GM18907 (cell line): ENCODE results near the gene RCCD1.

Source experiments
- ATAC-seq: cut with Tn5 transposase; IDR thresholded peaks from one replicate; pipeline ENCODE4 v1.9.1; 2021; ENCODE audit warnings: mild to moderate bottlenecking, moderate library complexity; ENCODE audit not compliant: unreplicated experiment

The RCCD1 gene

DNA sequence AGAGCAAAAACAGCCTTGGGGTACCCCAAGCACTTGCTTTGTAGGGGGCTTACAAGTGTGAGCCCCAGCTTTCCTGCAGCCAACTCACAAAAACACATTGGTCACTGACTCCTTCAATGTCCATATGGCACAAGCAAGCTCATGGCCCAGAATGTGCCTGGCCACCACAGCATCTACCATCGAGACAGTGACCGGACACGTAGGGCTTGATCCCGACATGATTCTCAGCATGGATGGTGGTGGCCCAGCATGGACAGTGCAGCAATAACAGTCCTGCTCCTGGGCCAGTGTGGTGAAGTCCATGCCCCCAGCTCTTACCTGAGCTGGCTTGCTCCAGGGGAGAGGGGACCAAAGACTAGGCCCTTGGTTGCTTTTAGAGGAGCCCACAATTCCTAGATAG is 13.6 kb upstream of the RCCD1 start:
- no peak for ATAC-seq

DNA sequence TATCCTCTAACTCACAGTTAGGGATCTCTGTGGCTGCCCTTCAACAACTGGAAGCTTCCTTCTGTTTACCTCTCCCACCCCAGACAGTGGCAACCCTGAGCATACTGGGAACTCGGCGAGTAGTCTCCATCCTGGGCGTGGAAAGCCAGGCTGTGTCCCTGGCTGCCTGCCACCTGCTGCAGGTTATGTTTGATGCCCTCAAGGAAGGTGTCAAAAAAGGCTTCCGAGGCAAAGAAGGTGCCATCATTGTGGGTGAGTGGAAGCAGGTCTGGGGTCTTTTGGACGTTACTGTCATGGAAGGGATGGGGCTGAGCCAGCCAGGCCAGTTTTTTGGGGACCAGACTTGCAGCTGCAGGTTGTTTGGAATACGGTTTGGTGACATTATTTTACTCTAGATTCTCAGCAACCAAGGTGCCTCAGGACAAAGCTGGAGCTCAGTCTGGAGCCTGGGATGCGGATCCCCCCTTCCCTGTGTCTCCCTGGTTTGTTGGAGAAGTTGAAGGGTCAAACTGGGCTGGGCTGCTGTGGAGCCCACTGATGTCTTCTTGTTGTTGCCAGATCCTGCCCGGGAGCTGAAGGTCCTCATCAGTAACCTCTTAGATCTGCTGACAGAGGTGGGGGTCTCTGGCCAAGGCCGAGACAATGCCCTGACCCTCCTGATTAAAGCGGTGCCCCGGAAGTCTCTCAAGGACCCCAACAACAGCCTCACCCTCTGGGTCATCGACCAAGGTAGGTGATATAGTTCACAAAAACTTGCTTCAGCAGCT is 12.1 kb upstream of the RCCD1 start:
- ATAC-seq = no peak

DNA sequence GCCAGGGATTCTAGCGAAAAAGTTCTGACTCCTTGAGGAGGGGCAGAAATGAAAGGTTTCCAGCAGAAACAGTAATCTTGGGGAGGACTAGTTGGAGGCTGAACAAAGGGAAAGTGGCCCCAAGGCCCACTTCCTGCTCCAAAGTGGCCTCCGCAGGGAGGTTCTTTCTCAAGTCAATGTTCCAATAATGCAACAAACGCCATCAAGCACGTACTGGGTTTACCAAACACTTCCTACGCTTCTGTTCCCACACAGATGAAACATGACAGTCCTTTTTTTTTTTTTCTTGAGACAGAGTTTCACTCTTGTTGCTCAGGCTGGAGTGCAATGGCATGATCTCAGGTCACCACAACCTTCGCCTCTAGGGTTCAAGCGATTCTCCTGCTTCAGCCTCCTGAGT is 9.6 kb upstream of the RCCD1 start:
- no peak for ATAC-seq

DNA sequence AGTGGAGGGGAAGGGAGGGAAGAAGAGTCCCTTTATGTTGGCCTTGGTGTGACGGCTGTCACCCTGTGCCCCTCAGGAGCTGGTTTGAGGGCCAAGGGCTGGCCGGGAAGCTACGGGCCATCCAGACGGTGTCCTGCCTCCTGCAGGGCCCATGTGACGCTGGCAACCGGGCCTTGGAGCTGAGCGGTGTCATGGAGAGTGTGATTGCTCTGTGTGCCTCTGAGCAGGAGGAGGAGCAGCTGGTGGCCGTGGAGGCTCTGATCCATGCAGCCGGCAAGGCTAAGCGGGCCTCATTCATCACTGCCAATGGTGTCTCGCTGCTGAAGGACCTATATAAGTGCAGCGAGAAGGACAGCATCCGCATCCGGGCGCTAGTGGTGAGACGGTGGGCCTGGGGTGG is 8.1 kb upstream of the RCCD1 start:
- ATAC-seq = no peak

DNA sequence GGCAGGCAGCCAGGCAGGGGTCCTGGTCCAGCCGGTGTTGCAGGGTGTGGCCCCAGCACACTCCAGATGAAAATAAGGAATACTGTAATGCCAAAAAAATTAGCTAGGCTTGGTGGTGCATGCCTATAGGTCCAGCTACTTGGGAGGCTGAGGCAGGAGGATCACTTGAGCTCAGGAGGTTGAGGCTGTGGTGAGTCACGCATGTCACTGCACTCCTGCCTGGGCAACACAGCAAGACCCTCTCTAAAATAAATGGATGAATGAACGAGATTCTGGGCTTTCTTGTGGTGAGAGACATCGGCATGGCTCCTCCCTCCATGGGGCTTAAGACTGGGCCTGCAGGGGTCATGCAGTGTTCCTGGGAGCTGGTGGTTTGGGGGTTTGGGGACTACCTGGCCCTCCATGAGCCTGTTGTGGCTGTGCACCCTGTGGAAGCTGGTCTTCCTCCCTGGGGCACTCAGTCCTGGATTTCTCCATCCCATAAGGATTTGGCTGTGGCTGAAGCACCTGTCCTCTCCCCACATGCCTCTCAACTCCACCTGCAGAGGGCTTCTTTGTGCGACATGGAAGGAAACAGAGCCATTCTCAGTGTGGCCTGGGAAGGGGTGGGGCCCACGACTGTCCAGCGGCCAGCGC is 7.6 kb upstream of the RCCD1 start:
- ATAC-seq = no peak

DNA sequence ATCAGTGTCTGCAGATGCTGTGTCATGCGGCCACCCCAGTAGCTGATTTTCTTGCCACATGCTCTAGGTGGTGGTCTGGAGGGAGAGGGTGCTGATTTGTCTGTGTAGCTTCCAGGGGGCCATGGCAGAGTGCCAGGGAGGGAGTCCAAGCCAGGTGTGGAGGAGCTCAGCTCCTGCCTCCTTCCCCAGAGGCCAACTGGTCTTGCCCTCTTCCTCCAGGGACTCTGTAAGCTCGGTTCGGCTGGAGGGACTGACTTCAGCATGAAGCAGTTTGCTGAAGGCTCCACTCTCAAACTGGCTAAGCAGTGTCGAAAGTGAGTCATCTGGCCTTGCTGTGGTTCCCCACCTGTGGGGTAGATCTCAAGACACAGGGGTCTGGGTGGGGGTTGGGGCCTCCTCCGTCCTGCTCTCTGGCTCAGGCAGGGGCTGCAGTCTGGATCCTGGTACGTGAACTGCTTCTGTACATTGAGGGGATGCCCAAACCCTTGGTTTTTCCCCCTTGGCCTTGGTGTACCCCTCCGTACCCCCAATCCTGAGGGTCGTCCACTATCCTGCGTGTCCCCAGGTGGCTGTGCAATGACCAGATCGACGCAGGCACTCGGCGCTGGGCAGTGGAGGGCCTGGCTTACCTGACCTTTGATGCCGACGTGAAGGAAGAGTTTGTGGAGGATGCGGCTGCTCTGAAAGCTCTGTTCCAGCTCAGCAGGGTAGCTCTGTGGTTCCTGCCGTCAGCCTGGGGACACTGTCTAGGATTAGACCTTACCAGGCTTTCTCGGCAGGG is 6.9 kb upstream of the RCCD1 start:
- ATAC-seq = no peak

DNA sequence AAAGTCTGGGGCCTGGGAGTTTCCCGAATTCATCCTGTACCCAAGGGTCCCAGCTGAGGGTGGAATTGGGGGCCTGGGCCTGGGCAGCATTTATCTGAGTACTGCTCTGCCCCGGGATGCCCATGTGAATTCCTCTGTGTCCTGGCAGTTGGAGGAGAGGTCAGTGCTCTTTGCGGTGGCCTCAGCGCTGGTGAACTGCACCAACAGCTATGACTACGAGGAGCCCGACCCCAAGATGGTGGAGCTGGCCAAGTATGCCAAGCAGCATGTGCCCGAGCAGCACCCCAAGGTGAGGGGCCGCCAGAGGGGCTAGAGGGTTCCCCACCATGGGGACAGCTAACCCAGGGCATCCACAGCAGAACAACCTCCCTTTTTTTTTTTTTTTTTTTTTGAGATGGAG is 6.2 kb upstream of the RCCD1 start:
- ATAC-seq = no peak

DNA sequence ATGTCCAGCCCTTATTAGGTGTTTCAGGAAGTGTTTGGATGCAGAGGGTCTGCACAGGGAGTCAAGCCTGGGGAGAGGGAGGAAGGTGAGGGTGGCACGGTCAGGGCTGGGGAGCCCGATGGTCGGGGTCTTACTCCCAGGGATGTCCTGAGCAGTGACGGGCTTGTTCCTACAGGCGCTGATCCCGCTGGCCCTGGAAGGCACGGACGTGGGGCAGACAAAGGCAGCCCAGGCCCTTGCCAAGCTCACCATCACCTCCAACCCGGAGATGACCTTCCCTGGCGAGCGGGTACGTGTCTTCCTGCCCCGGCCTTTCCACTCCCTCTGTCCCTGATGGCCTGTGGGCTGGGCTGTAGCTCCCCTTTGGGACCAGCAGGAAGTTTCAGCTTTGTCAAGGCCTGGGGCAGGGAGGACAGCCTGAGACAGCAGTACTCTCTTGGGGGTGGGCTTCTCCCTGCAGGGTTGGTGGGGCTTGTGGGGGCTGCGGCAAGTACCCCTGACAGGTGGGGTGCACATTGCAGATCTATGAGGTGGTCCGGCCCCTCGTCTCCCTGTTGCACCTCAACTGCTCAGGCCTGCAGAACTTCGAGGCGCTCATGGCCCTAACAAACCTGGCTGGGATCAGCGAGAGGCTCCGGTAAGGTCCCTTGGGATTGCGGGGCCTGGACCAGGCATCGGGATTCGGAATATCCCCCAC is 4.6 kb upstream of the RCCD1 start:
- no peak for ATAC-seq

DNA sequence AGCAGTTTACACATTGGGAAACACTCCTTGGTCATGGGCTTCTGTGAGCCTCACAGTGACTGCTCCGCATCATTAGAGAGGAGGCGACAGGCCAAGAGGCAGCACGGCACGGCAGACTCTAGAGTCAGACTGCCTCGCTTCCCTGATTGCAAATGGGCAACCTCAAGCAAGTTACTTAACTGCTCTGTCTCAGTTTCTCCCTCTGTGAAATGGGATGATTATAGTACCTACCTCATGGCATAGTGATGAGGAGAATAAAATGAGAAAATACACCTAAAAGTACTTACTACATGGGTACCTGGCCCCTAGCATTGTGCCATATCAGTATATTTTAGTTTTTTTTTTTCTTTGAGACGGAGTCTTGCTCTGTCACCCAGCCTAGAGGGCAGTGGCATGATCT is 4.0 kb upstream of the RCCD1 start:
- no peak for ATAC-seq

DNA sequence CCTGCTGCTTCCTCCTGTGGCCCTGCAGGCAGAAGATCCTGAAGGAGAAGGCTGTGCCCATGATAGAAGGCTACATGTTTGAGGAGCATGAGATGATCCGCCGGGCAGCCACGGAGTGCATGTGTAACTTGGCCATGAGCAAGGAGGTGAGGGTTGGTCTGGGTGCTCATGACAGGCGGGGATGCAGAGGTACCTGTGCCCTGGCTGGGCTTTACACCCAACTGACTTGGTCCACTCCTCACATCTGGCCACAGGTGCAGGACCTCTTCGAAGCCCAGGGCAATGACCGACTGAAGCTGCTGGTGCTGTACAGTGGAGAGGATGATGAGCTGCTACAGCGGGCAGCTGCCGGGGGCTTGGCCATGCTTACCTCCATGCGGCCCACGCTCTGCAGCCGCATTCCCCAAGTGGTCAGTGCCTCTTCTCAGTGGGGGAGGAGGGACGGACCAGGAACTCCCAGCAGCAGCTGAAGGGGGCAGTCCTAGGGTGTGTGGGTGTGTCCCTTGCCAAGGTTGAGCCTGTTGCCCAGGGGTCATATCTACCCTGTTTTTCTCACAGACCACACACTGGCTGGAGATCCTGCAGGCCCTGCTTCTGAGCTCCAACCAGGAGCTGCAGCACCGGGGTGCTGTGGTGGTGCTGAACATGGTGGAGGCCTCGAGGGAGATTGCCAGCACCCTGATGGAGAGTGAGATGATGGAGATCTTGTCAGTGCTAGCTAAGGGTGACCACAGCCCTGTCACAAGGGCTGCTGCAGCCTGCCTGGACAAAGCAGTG is 1.6 kb upstream of the RCCD1 start:
- ATAC-seq = no peak

DNA sequence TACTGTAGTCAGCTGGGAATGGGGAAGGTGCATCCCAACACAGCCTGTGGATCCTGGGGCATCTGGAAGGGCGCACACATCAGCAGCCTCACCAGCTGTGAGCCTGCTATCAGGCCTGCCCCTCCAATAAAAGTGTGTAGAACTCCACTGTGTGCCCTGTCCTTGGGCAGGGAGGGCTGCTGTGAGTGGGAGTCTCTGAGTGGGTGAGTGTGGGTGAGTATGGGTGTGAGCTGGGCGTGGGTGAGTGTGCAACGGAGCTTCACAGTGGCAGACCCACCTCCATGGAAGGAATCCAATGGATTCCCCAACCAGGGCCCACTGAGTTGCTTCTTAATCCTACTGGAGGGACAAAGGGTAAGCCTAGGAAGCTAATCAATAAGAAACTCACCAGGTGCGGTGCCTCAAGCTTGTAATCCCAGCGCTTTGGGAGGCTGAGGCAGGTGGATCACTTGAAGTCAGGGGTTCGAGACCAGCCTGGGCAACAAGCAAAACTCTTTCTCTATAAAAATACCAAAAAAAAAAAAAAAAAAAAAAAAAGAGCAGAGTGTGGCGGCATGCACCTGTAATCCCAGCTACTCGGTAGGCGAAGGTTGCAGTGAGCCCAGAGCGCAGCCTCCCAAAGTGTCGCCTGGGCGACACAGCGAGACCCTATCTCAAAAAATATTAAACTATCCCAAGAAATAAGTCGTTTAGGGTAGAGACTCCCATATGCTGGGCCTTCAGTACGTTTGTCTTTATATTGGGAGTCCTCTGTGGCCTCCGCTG is 555 bp upstream of the RCCD1 start:
- ATAC-seq = no peak

DNA sequence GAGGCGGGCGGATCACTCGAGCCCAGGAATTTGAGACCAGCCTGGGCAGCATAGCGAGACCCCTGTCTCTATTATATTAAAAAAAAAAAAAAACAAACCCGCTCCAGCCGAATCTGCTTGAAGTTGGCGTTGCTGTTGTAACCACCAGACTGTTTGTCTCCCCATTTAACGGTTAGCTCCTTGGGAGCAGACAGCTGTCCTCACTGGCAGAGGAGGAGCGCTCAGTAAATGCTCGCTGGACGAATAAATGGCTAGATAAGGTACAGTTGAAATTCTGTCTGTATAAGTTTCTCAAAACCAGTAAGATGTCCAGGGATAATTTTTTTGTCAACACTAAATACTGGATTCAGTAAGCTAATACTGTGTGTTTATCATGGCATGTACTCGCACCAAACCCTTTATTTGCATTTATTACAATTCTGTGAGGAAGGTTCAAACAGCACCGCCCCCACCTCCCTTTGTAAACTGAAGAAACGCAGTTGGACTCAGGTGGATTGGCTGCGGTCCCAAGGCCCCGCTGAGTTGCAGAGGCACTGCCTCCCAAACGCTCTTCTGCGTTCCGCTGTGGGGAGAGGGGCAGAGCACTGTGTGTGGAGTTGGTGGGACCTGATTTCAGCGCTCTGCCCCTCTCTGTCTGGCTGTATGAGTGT is 1.1 kb downstream of the RCCD1 start:
- no peak for ATAC-seq

DNA sequence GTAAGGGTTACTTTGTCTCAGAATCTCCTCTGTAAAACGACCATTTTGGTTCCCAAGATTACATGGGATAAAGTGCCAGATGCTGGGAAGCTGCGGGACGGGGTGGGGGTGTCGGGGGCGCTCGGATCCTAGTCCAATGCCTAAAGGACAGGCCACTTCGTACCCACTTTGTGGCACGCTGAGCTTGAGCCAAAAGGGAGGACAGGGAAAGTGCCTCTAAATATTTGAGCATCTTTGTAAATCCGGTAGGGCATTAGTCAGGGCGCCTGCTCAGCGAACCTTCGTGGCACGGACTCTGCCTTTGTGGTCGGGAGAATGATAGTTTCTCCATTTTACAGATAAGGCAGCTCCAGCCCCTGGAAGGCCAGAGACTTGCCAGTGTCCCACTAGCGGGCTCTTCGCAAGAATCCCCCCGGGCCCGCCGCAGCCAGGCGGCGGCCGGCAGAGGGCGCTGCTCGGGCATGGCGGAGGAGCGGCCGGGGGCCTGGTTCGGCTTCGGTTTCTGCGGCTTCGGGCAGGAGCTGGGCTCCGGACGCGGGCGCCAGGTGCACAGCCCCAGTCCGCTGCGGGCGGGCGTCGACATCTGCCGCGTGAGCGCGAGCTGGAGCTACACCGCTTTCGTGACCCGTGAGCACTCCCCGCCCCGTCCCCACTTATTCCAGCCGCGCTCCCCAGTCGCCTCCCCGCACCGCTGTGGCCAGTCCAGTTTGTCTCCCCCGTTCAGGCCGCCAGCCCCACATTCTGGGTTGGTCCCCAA is 1.8 kb downstream of the RCCD1 start:
- ATAC-seq = no peak

DNA sequence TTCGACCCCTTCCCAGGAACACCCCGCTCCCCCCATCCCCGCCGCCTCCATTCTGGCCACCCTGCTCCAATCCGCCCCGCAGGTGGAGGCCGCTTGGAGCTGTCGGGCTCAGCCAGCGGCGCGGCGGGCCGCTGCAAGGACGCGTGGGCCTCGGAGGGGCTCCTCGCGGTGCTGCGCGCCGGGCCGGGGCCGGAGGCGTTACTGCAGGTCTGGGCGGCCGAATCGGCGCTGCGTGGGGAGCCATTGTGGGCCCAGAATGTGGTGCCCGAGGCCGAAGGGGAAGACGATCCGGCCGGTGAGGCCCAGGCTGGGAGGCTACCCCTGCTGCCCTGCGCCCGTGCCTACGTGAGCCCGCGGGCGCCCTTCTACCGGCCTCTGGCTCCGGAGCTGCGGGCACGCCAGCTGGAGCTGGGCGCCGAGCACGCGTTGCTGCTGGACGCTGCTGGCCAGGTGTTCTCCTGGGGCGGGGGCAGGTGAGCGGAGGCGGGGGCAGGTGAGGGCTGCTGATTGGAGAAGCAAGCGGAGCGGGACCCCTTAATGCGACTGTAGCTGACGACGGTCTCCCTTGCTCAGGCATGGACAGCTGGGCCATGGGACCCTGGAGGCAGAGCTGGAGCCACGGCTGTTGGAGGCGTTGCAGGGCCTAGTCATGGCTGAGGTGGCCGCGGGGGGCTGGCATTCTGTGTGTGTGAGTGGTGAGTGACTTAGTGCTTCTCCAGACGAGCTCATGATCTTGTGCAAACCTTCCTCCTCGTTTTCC is 2.5 kb downstream of the RCCD1 start:
- ATAC-seq = no peak

DNA sequence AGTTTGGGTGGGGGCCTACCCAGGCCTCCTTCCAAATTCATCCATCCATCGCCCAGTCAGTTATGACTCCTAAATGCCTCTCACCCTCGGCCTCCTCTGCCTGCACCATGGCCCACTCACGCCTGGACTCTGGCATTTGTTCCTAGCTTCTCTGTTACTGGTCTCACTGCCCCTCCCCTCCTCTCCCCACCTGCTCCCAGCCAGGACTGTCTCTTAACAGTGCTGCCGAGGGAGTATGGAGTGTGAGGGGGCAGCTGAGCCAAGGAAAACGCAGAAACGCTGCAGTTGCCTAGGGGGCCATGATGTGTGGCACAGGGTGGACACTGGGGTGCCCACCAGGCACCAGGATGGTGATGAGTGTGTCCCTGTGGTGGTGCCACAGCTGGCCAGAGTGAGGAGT is 3.1 kb downstream of the RCCD1 start:
- no peak for ATAC-seq

DNA sequence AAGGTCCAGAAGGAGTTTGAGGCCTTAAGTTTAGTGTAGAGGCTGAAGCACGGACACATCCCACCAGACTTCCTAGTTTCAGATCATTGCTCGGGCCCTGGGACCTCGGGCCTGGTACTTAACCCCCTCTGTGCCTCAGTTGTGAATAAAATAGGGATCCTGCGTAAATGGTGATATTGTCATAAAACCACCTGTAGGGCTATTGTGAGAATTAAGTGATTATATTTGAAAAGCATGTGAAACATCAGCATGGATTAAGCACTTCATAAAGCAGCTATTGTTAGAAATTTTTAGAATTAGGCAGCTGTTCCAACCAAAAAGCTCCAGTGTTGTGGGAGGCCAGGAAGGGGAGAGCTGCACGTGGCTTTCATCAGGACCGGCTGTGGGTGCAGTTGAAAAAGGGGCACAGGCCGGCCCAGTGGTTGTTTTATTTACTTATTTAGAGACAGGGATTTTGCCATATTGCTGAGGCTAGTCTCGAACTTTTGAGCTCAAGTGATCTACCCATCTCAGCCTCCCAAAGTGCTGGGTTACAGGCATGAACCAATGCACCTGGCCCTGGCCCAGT is 4.4 kb downstream of the RCCD1 start:
- no peak for ATAC-seq

DNA sequence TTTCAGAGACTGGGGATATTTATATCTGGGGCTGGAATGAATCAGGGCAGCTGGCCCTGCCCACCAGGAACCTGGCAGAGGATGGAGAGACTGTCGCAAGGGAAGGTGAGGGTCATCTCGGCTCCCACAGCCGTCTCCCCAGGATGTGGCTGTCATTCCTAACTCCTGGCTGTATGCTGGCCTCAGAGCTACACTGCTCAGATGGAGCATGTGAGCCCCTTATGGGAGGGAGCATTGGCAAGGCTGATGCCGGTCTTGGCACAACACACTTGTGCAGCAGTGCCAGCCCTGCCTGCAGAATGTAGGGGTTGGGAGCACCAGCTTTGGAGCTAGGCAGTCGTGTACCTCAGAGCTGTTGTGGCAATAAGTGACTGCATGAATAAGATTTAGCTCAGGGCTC is 5.2 kb downstream of the RCCD1 start:
- no peak for ATAC-seq
